22Rv1 (cell line): Measurements from ENCODE around the gene TNFRSF18.

Experiments used
- ZFX ChIP-seq: fragments of 450-650 bp; IDR thresholded peaks from 2 replicates; pipeline ENCODE4 v1.6.1; 2017; ENCODE audit warnings: antibody characterized with exemption, borderline replicate concordance
- TF ChIP-seq, protein P1 (sequence below): fragments of 450-650 bp; IDR thresholded peaks from 2 replicates; pipeline ENCODE4 v1.5.1; 2017; ENCODE audit warnings: mild to moderate bottlenecking

DNA sequence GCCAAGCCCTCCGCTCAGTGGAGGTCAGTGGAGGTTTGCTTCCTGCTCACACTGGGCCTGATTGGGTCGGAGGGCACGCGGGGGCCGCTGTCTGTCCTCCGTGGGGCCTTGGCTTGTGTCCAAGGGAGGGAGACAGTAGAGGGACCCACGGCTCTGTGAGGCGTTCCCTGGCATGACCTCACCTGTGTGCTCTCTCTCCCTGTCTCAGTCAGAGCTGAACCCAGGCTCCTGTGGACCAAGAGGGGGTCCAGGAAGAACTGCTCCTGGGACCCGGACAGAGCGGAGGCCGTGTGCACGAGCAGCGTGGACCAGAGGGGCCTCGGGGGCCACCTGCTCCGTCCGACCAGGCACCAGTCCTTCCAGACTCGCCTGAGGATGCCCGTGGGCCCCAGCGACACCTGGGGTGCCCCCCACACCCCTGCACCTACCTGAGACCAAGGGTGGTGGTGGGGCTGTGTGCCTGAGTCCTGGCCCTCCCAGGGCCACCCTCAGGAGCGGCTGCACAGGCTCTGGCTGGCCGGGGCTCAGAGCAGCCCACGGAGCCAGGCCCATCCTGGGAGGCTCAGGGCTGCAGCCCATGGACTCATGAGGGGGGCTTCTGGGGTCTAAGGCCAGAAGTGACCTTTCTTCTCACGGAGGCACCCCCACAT, 46.0 kb downstream of the TNFRSF18 start:
- TF ChIP-seq, protein P1, sequence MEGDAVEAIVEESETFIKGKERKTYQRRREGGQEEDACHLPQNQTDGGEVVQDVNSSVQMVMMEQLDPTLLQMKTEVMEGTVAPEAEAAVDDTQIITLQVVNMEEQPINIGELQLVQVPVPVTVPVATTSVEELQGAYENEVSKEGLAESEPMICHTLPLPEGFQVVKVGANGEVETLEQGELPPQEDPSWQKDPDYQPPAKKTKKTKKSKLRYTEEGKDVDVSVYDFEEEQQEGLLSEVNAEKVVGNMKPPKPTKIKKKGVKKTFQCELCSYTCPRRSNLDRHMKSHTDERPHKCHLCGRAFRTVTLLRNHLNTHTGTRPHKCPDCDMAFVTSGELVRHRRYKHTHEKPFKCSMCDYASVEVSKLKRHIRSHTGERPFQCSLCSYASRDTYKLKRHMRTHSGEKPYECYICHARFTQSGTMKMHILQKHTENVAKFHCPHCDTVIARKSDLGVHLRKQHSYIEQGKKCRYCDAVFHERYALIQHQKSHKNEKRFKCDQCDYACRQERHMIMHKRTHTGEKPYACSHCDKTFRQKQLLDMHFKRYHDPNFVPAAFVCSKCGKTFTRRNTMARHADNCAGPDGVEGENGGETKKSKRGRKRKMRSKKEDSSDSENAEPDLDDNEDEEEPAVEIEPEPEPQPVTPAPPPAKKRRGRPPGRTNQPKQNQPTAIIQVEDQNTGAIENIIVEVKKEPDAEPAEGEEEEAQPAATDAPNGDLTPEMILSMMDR, result no peak
- TF ChIP-seq ZFX, result no peak
